Measurements from ENCODE around the gene CTXND2.
"Not testable (repeated sequence)": the region's sequence is repeated elsewhere in the genome, so short reads cannot be mapped to it uniquely, and the experiment has no call there.

CTXND2 gene

GRCh38 chr1:150852734-150853133, 34.2 kb upstream of the CTXND2 start:
- not testable (repeated sequence) for H3K79me1 ChIP-seq (ENCODE audit: low read depth, low read length); H3K4me1 ChIP-seq (ENCODE audit: control insufficient read depth in 2 of 2, insufficient read depth in 1 of 2, low read depth in 1 of 2, low read length in 2 of 2); H2BK120ac ChIP-seq (ENCODE audit: low read depth, low read length); H3K23ac ChIP-seq (ENCODE audit: low read depth, low read length, poor library complexity); H4K91ac ChIP-seq (ENCODE audit: low read depth, low read length, poor library complexity); H2BK15ac ChIP-seq (ENCODE audit: low read length); H3K27ac ChIP-seq (replicated peaks; ENCODE audit: low read length); H3K4me3 ChIP-seq (ENCODE audit: low read length in 2 of 2); H3K14ac ChIP-seq (ENCODE audit: low read length); H3K9ac ChIP-seq (ENCODE audit: low read depth, low read length, poor library complexity); H3K4ac ChIP-seq (ENCODE audit: low read length); H3K9me3 ChIP-seq (replicated peaks in 1 of 2; ENCODE audit: control insufficient read depth in 2 of 2, insufficient read depth in 1 of 2, low read depth in 1 of 2, low read length in 2 of 2); H3K27me3 ChIP-seq (ENCODE audit: control insufficient read depth in 3 of 3, insufficient read depth in 3 of 3, low read depth in 1 of 3, low read length in 3 of 3); DNase-seq (ENCODE audit: low spot score); H3K18ac ChIP-seq (ENCODE audit: low read length); H3K4me2 ChIP-seq (ENCODE audit: insufficient read depth, low read length, poor library complexity, severe bottlenecking); H2AFZ ChIP-seq (ENCODE audit: low read length); H2BK5ac ChIP-seq (ENCODE audit: low read length); H2BK12ac ChIP-seq (ENCODE audit: low read length); H4K8ac ChIP-seq (ENCODE audit: low read depth, low read length); H2AK5ac ChIP-seq (ENCODE audit: low read depth, low read length)
- WGBS, 2 donors (ENCODE audit: extremely low coverage in 2 of 2, insufficient read length in 2 of 2, insufficient replicate concordance in 1 of 2): no CpG with 5 or more reads among the region's 3 CpGs
- H3K36me3 ChIP-seq (replicated peaks in 1 of 2; ENCODE audit: control insufficient read depth in 2 of 2, insufficient read depth in 2 of 2, low read length in 2 of 2): peaks cover 4 to 45% of the 10 kb centered on the region in 2 donors

GRCh38 chr1:150863724-150864123, 23.2 kb upstream of the CTXND2 start:
- DNase-seq (ENCODE audit: low spot score): no peak
- H2BK5ac ChIP-seq (ENCODE audit: low read length): no peak overlapping the region
- H2BK120ac ChIP-seq (ENCODE audit: low read depth, low read length): no peak overlapping the region
- no peak overlapping the region for H2BK15ac ChIP-seq (ENCODE audit: low read length)
- no peak overlapping the region for H3K4me2 ChIP-seq (ENCODE audit: insufficient read depth, low read length, poor library complexity, severe bottlenecking)
- H3K9me3 ChIP-seq (replicated peaks in 1 of 2; ENCODE audit: control insufficient read depth in 2 of 2, insufficient read depth in 1 of 2, low read depth in 1 of 2, low read length in 2 of 2): peaks cover 0 to 6% of the 10 kb centered on the region in 2 donors
- H3K14ac ChIP-seq (ENCODE audit: low read length): no peak overlapping the region
- H3K27ac ChIP-seq (replicated peaks; ENCODE audit: low read length): no peak overlapping the region
- no peak overlapping the region for H3K18ac ChIP-seq (ENCODE audit: low read length)
- H2AFZ ChIP-seq (ENCODE audit: low read length): no peak overlapping the region
- no peak overlapping the region for H3K4me3 ChIP-seq (ENCODE audit: low read length in 2 of 2)
- no peak overlapping the region for H3K9ac ChIP-seq (ENCODE audit: low read depth, low read length, poor library complexity)
- no peak overlapping the region for H3K4ac ChIP-seq (ENCODE audit: low read length)
- H3K23ac ChIP-seq (ENCODE audit: low read depth, low read length, poor library complexity): no peak overlapping the region
- H3K79me1 ChIP-seq (ENCODE audit: low read depth, low read length): peaks cover 2% of the 10 kb centered on the region
- no peak overlapping the region for H4K91ac ChIP-seq (ENCODE audit: low read depth, low read length, poor library complexity)
- H3K36me3 ChIP-seq (replicated peaks in 1 of 2; ENCODE audit: control insufficient read depth in 2 of 2, insufficient read depth in 2 of 2, low read length in 2 of 2): no peaks in the 10 kb centered on the region
- H3K27me3 ChIP-seq (ENCODE audit: control insufficient read depth in 3 of 3, insufficient read depth in 3 of 3, low read depth in 1 of 3, low read length in 3 of 3): no peaks in the 10 kb centered on the region
- H3K4me1 ChIP-seq (ENCODE audit: control insufficient read depth in 2 of 2, insufficient read depth in 1 of 2, low read depth in 1 of 2, low read length in 2 of 2): no peaks in the 10 kb centered on the region
- H2AK5ac ChIP-seq (ENCODE audit: low read depth, low read length): no peak overlapping the region
- no CpG with 5 or more reads among the region's 2 CpGs for WGBS, 2 donors (ENCODE audit: extremely low coverage in 2 of 2, insufficient read length in 2 of 2, insufficient replicate concordance in 1 of 2)
- H2BK12ac ChIP-seq (ENCODE audit: low read length): no peak overlapping the region
- no peak overlapping the region for H4K8ac ChIP-seq (ENCODE audit: low read depth, low read length)

- H3K14ac ChIP-seq (ENCODE audit: low read length); H2BK120ac ChIP-seq (ENCODE audit: low read depth, low read length); H2AK5ac ChIP-seq (ENCODE audit: low read depth, low read length); H4K8ac ChIP-seq (ENCODE audit: low read depth, low read length); H3K4me3 ChIP-seq (ENCODE audit: low read length in 2 of 2); DNase-seq (ENCODE audit: low spot score); H3K36me3 ChIP-seq (replicated peaks in 1 of 2; ENCODE audit: control insufficient read depth in 2 of 2, insufficient read depth in 2 of 2, low read length in 2 of 2); H3K27ac ChIP-seq (replicated peaks; ENCODE audit: low read length); H2BK5ac ChIP-seq (ENCODE audit: low read length); H3K9ac ChIP-seq (ENCODE audit: low read depth, low read length, poor library complexity); H2BK12ac ChIP-seq (ENCODE audit: low read length); H3K27me3 ChIP-seq (ENCODE audit: control insufficient read depth in 3 of 3, insufficient read depth in 3 of 3, low read depth in 1 of 3, low read length in 3 of 3); H3K18ac ChIP-seq (ENCODE audit: low read length); H3K4ac ChIP-seq (ENCODE audit: low read length); H3K4me1 ChIP-seq (ENCODE audit: control insufficient read depth in 2 of 2, insufficient read depth in 1 of 2, low read depth in 1 of 2, low read length in 2 of 2); H2BK15ac ChIP-seq (ENCODE audit: low read length); H3K79me1 ChIP-seq (ENCODE audit: low read depth, low read length); H4K91ac ChIP-seq (ENCODE audit: low read depth, low read length, poor library complexity); H3K9me3 ChIP-seq (replicated peaks in 1 of 2; ENCODE audit: control insufficient read depth in 2 of 2, insufficient read depth in 1 of 2, low read depth in 1 of 2, low read length in 2 of 2); H3K4me2 ChIP-seq (ENCODE audit: insufficient read depth, low read length, poor library complexity, severe bottlenecking); H2AFZ ChIP-seq (ENCODE audit: low read length); H3K23ac ChIP-seq (ENCODE audit: low read depth, low read length, poor library complexity): not testable (repeated sequence)
- no CpG with 5 or more reads among the region's 3 CpGs for WGBS, 2 donors (ENCODE audit: extremely low coverage in 2 of 2, insufficient read length in 2 of 2, insufficient replicate concordance in 1 of 2)
Measured at GRCh38 chr1:150864200-150864599, 22.7 kb upstream of the CTXND2 start.

DNA sequence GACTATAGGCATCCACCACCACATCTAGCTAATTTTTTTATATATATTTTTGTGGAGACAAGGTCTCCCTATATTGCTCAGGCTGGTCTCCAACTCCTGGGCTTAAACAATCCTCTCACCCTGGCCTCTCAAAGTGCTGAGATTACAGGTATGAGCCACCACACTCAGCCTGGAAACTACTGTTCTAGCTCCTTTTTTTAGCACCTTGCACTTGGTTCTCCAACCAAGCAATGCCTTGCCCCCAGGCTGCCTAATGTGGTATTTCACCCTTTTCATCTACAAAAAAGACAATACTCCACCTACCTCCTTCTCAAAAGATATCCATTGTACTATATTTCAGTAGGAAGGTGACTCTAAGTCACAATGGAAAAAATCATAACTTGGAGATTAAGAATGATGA, 17.3 kb upstream of the CTXND2 start:
- H4K8ac ChIP-seq (ENCODE audit: low read depth, low read length): no peak overlapping the region
- no peak overlapping the region for H4K91ac ChIP-seq (ENCODE audit: low read depth, low read length, poor library complexity)
- H3K23ac ChIP-seq (ENCODE audit: low read depth, low read length, poor library complexity): no peak overlapping the region
- peaks cover 2% of the 10 kb centered on the region for H3K79me1 ChIP-seq (ENCODE audit: low read depth, low read length)
- no peaks in the 10 kb centered on the region for H3K9me3 ChIP-seq (replicated peaks in 1 of 2; ENCODE audit: control insufficient read depth in 2 of 2, insufficient read depth in 1 of 2, low read depth in 1 of 2, low read length in 2 of 2)
- H3K4me1 ChIP-seq (ENCODE audit: control insufficient read depth in 2 of 2, insufficient read depth in 1 of 2, low read depth in 1 of 2, low read length in 2 of 2): peaks cover 0 to 5% of the 10 kb centered on the region in 2 donors
- DNase-seq (ENCODE audit: low spot score): no peak
- H2BK5ac ChIP-seq (ENCODE audit: low read length): no peak overlapping the region
- no peak overlapping the region for H3K4me3 ChIP-seq (ENCODE audit: low read length in 2 of 2)
- H3K9ac ChIP-seq (ENCODE audit: low read depth, low read length, poor library complexity): no peak overlapping the region
- no peak overlapping the region for H3K27ac ChIP-seq (replicated peaks; ENCODE audit: low read length)
- H2BK15ac ChIP-seq (ENCODE audit: low read length): no peak overlapping the region
- no peak overlapping the region for H3K4me2 ChIP-seq (ENCODE audit: insufficient read depth, low read length, poor library complexity, severe bottlenecking)
- H3K27me3 ChIP-seq (ENCODE audit: control insufficient read depth in 3 of 3, insufficient read depth in 3 of 3, low read depth in 1 of 3, low read length in 3 of 3): no peaks in the 10 kb centered on the region
- H3K14ac ChIP-seq (ENCODE audit: low read length): no peak overlapping the region
- no peak overlapping the region for H3K4ac ChIP-seq (ENCODE audit: low read length)
- no peak overlapping the region for H2BK12ac ChIP-seq (ENCODE audit: low read length)
- no peak overlapping the region for H2BK120ac ChIP-seq (ENCODE audit: low read depth, low read length)
- no peak overlapping the region for H2AK5ac ChIP-seq (ENCODE audit: low read depth, low read length)
- H2AFZ ChIP-seq (ENCODE audit: low read length): no peak overlapping the region
- H3K18ac ChIP-seq (ENCODE audit: low read length): no peak overlapping the region
- peaks cover 1 to 14% of the 10 kb centered on the region in 2 donors for H3K36me3 ChIP-seq (replicated peaks in 1 of 2; ENCODE audit: control insufficient read depth in 2 of 2, insufficient read depth in 2 of 2, low read length in 2 of 2)

All from neuronal stem cell (in vitro differentiated cells).